ENCODE data around the gene KCNMB1. TPM values are rescaled to one million over a fixed set of nuclear protein-coding genes. Genes with fewer than 3 reads are reported as not detected.

The KCNMB1 gene
- polyA plus RNA-seq, 1 donor from 2014 or later, result not detected

- Histone ChIP-seq H3K9ac (ENCODE audit: low read length) (no peak overlapping the region), H3F3A (ENCODE audit: insufficient read depth, low read length, poor library complexity, severe bottlenecking) (no peaks in the 10 kb centered on the region), H3K4me3 (ENCODE audit: low read length) (no peak overlapping the region), H3K9me3 (ENCODE audit: low read length) (no peaks in the 10 kb centered on the region), H3K27me3 (ENCODE audit: insufficient read depth, low read depth, low read length) (no peaks in the 10 kb centered on the region), H3K36me3 (ENCODE audit: insufficient read depth, low read length) (no peaks in the 10 kb centered on the region), H3K9me2 (ENCODE audit: insufficient read depth, low read length) (no peaks in the 10 kb centered on the region), H3K4me2 (ENCODE audit: low read length) (no peak overlapping the region), H3K27ac (ENCODE audit: low read length) (no peak overlapping the region), H3K79me2 (replicated peaks; ENCODE audit: insufficient read depth, low read length) (no peaks in the 10 kb centered on the region), H4K20me1 (ENCODE audit: insufficient read depth) (no peaks in the 10 kb centered on the region), H2AFZ (ENCODE audit: low read depth, low read length) (no peak overlapping the region)
- TF ChIP-seq CTCF (IDR thresholded peaks at IDR 0.05; ENCODE audit: poor library complexity, severe bottlenecking) (no peak), EZH2 (IDR thresholded peaks at IDR 0.05; ENCODE audit: borderline replicate concordance, insufficient read depth, low read length, poor library complexity, severe bottlenecking) (no peak), SMC3 (conservative IDR thresholded peaks at IDR 0.05; ENCODE audit: poor library complexity) (no peak), RAD21 (conservative IDR thresholded peaks at IDR 0.05) (no peak), EP300 (conservative IDR thresholded peaks at IDR 0.05; ENCODE audit: poor library complexity, severe bottlenecking) (no peak), POLR2AphosphoS5 (IDR thresholded peaks at IDR 0.05) (no peak), TAF1 (IDR thresholded peaks at IDR 0.05; ENCODE audit: low read depth) (no peak), MXI1 (conservative IDR thresholded peaks at IDR 0.05; ENCODE audit: poor library complexity, severe bottlenecking) (no peak)
- TF ChIP-seq, protein P1, sequence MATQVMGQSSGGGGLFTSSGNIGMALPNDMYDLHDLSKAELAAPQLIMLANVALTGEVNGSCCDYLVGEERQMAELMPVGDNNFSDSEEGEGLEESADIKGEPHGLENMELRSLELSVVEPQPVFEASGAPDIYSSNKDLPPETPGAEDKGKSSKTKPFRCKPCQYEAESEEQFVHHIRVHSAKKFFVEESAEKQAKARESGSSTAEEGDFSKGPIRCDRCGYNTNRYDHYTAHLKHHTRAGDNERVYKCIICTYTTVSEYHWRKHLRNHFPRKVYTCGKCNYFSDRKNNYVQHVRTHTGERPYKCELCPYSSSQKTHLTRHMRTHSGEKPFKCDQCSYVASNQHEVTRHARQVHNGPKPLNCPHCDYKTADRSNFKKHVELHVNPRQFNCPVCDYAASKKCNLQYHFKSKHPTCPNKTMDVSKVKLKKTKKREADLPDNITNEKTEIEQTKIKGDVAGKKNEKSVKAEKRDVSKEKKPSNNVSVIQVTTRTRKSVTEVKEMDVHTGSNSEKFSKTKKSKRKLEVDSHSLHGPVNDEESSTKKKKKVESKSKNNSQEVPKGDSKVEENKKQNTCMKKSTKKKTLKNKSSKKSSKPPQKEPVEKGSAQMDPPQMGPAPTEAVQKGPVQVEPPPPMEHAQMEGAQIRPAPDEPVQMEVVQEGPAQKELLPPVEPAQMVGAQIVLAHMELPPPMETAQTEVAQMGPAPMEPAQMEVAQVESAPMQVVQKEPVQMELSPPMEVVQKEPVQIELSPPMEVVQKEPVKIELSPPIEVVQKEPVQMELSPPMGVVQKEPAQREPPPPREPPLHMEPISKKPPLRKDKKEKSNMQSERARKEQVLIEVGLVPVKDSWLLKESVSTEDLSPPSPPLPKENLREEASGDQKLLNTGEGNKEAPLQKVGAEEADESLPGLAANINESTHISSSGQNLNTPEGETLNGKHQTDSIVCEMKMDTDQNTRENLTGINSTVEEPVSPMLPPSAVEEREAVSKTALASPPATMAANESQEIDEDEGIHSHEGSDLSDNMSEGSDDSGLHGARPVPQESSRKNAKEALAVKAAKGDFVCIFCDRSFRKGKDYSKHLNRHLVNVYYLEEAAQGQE (IDR thresholded peaks at IDR 0.05; ENCODE audit: borderline replicate concordance), result no peak
These were observed 32.7 kb upstream of the KCNMB1 start for GRCh38 chr5:170421826-170422225.

DNA sequence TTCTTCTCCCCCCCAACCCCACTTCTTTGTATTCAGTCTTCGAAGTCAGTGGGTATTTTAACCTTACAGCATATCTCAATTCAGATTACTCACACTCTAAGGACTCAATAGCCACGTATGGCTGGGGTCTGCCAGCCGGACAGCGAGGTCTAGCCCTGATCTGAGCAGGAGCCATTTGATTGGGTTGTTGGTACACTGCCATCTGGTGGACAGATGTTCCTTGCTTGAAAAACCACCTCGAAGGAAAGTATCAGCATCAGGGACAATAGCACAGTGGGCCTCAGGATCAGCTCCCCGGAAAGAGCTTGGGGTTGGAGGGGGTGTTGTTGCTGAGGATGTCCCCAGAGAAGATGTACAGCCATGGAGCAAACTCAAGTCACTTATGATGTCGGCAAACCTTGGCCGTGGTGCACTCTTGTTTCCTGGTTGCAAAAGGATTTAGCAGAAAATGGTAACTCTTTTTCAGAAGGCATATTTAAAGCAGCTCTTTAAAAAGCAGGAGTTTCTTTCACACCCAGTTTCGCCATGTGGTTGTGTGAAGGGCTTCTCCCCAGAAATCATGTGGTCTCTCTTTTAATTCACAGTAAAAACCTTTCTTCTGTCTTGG is 31.7 kb upstream of the KCNMB1 start:
- no peaks in the 10 kb centered on the region for H3K27me3 ChIP-seq (ENCODE audit: insufficient read depth, low read depth, low read length)
- no peak overlapping the region for H3K9ac ChIP-seq (ENCODE audit: low read length)
- TF ChIP-seq, protein P1 (IDR thresholded peaks at IDR 0.05; ENCODE audit: borderline replicate concordance), result no peak
- TF ChIP-seq TAF1 (IDR thresholded peaks at IDR 0.05; ENCODE audit: low read depth) (no peak), CTCF (IDR thresholded peaks at IDR 0.05; ENCODE audit: poor library complexity, severe bottlenecking) (peak; percentile 84), POLR2AphosphoS5 (IDR thresholded peaks at IDR 0.05) (no peak), SMC3 (conservative IDR thresholded peaks at IDR 0.05; ENCODE audit: poor library complexity) (peak; percentile 93), MXI1 (conservative IDR thresholded peaks at IDR 0.05; ENCODE audit: poor library complexity, severe bottlenecking) (no peak), RAD21 (conservative IDR thresholded peaks at IDR 0.05) (peak; percentile 84)
- H3K4me3 ChIP-seq (ENCODE audit: low read length), result no peak overlapping the region
- H4K20me1 ChIP-seq (ENCODE audit: insufficient read depth), result no peaks in the 10 kb centered on the region
- H2AFZ ChIP-seq (ENCODE audit: low read depth, low read length), result no peak overlapping the region
- no peak overlapping the region for H3K4me2 ChIP-seq (ENCODE audit: low read length)
- H3K27ac ChIP-seq (ENCODE audit: low read length), result no peak overlapping the region
- no peaks in the 10 kb centered on the region for H3K9me2 ChIP-seq (ENCODE audit: insufficient read depth, low read length)
- H3K79me2 ChIP-seq (replicated peaks; ENCODE audit: insufficient read depth, low read length), result no peaks in the 10 kb centered on the region
- no peaks in the 10 kb centered on the region for H3K9me3 ChIP-seq (ENCODE audit: low read length)
- H3F3A ChIP-seq (ENCODE audit: insufficient read depth, low read length, poor library complexity, severe bottlenecking), result no peaks in the 10 kb centered on the region
- no peaks in the 10 kb centered on the region for H3K36me3 ChIP-seq (ENCODE audit: insufficient read depth, low read length)
